HG03439 (cell line): ENCODE measurements around the gene SLC19A3.

Source experiments
- ATAC-seq: cut with Tn5 transposase; IDR thresholded peaks from one replicate; pipeline ENCODE4 v1.9.1; 2021; ENCODE audit warnings: mild to moderate bottlenecking, moderate library complexity; ENCODE audit not compliant: unreplicated experiment

The SLC19A3 gene

GRCh38 chr2:227634201-227634600 lies 83.6 kb downstream of the SLC19A3 start:
- no peak for ATAC-seq
